ENCODE results near the gene PTBP3.

- TF ChIP-seq ZBTB43 (CRISPR knock-in tag; IDR thresholded peaks at IDR 0.05) (no peak), CTCF (IDR thresholded peaks at IDR 0.05) (no peak), NR2C2 (CRISPR knock-in tag; IDR thresholded peaks at IDR 0.05) (no peak), SP1 (CRISPR knock-in tag; conservative IDR thresholded peaks at IDR 0.05) (no peak), ZNF263 (CRISPR knock-in tag; IDR thresholded peaks at IDR 0.05; ENCODE audit: low read depth) (no peak)
These were observed 32.0 kb downstream of the PTBP3 start for GRCh38 chr9:112301420-112301819.
